Neural crest cell (in vitro differentiated cells): ENCODE results near the gene ZNF804B. TPM values are rescaled to one million over a fixed set of nuclear protein-coding genes. Genes with fewer than 3 reads are reported as not detected.

Experiments
- DNase-seq: peaks from one replicate; pipeline ENCODE4 v3.0.0; 2021; ENCODE audit warnings: low read depth, mixed read lengths, low spot score
- H3K27ac Mint-ChIP-seq: one replicate; pipeline ENCODE4 v1.8.0; 2021; ENCODE audit warnings: mild to moderate bottlenecking, mixed read lengths; ENCODE audit not compliant: unreplicated experiment
- H3K27me3 Mint-ChIP-seq: 2 replicates; pipeline ENCODE4 v1.8.0; 2021; ENCODE audit warnings: low read depth, mild to moderate bottlenecking, mixed read lengths
- H3K36me3 Mint-ChIP-seq: 2 replicates; pipeline ENCODE4 v1.8.0; 2021; ENCODE audit warnings: low read depth, mild to moderate bottlenecking, mixed read lengths
- H3K4me1 Mint-ChIP-seq: 2 replicates; pipeline ENCODE4 v1.8.0; 2021; ENCODE audit warnings: mixed read lengths
- H3K4me3 Mint-ChIP-seq: one replicate; pipeline ENCODE4 v1.8.0; 2021; ENCODE audit warnings: mild to moderate bottlenecking, mixed read lengths
- H3K9me3 Mint-ChIP-seq: 2 replicates; pipeline ENCODE4 v1.8.0; 2021; ENCODE audit warnings: mixed read lengths
- CTCF ChIP-seq: fragments of 200-600 bp; sonication (generic); conservative IDR thresholded peaks from 2 replicates; pipeline ENCODE4 v1.5.0; 2021; ENCODE audit warnings: antibody characterized with exemption, mild to moderate bottlenecking
- total RNA-seq: library from RNA; stranded (reverse); gene quantifications from 2 replicates; pipeline ENCODE4 v1.2.1, GENCODE V29; 2021

The ZNF804B gene
- total RNA-seq, 1 donor from 2014 or later, result not detected

DNA sequence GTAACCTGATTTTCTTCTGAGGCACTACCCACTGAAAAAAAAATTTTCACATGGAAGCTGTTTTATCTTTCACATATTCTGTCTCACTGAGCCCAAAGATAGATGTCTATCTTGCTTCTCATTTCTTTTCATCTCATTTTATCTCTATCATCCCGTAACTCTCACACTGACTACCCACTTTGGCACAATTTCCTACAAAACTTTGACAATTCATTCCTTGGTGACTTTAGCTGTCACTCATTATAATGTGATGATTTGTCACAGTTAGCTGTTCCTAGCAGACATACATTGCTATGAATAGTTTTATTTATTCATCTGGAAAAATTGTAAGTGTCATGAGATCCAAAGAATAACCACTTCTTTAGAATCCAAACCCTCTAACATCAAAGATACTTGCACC, 625.9 kb downstream of the ZNF804B start:
- no peak for TF ChIP-seq CTCF
- DNase-seq, result no peak
- Mint-ChIP-seq H3K27me3 (no peaks in the 10 kb centered on the region), H3K36me3 (no peaks in the 10 kb centered on the region), H3K27ac (no peak overlapping the region), H3K4me1 (no peaks in the 10 kb centered on the region), H3K4me3 (no peak overlapping the region), H3K9me3 (no peaks in the 10 kb centered on the region)

Other genes starting within 250 kb of the ZNF804B start
- gene TEX47, start 36.0 kb downstream of the ZNF804B start, total RNA-seq, result not detected in 2 replicates